NCI-H345 treated with DMSO at 0.1 percent for 48 hours (cell line): ENCODE data around the gene OR9A2.
"Not testable (repeated sequence)": the region's sequence is repeated elsewhere in the genome, so short reads cannot be mapped to it uniquely, and the experiment has no call there.

Source experiments
- DNase-seq: peaks from one replicate; lab custom pipeline; 2025; ENCODE audit not compliant: unreplicated experiment; lab: John Stamatoyannopoulos, UW

The OR9A2 gene

DNA sequence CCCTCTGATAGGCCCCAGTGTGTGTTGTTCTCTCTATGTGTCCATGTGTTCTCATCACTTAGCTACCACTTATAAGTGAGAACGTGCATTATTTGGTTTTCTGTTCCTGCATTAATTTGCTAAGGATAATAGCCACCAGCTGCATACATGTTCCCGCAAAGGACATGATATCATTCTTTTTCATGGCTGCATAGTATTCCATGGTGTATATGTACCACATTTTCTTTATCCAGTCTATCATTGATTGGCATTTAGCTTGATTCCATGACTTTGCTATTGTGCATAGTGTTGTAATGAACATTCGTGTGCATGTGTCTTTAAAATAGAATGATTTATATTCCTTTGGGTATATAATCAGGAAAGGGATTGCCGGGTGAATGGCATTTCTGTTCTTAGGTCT lies 48.5 kb downstream of the OR9A2 start:
- DNase-seq, result not testable (repeated sequence)
